Activated T-cell treated with anti-CD3 and anti-CD28 coated beads, Interleukin-2, amount 50 U/mL, for 24 hours (primary cell): Measurements from ENCODE around the gene ZDHHC8.

ENCODE experiments used
- DNase-seq: peaks from one replicate; pipeline ENCODE4 v3.0.0-alpha.2; 2020
- H3K27ac Mint-ChIP-seq: 2 replicates; pipeline ENCODE4 v1.8.0; 2020; ENCODE audit warnings: mild to moderate bottlenecking, mixed read lengths
- H3K27me3 Mint-ChIP-seq: 2 replicates; pipeline ENCODE4 v1.8.0; 2020; ENCODE audit warnings: mixed read lengths
- H3K36me3 Mint-ChIP-seq: 2 replicates; pipeline ENCODE4 v1.8.0; 2020; ENCODE audit warnings: low read depth, mixed read lengths
- H3K4me1 Mint-ChIP-seq: 2 replicates; pipeline ENCODE4 v1.8.0; 2020; ENCODE audit warnings: low read depth, mixed read lengths
- H3K4me3 Mint-ChIP-seq: 2 replicates; pipeline ENCODE4 v1.8.0; 2020; ENCODE audit warnings: mild to moderate bottlenecking, moderate library complexity, mixed read lengths
- H3K9me3 Mint-ChIP-seq: 2 replicates; pipeline ENCODE4 v1.8.0; 2020; ENCODE audit warnings: mixed read lengths

The ZDHHC8 gene

GRCh38 chr22:20127869-20128618 lies 3.6 kb upstream of the ZDHHC8 start:
- H3K9me3 Mint-ChIP-seq = no peaks in the 10 kb centered on the region
- H3K4me3 Mint-ChIP-seq = no peak overlapping the region
- no peak for DNase-seq
- peak overlapping the region; percentile 70 for H3K27ac Mint-ChIP-seq
- no peaks in the 10 kb centered on the region for H3K27me3 Mint-ChIP-seq
- peaks cover 60% of the 10 kb centered on the region for H3K36me3 Mint-ChIP-seq
- H3K4me1 Mint-ChIP-seq = peaks cover 39% of the 10 kb centered on the region

DNA sequence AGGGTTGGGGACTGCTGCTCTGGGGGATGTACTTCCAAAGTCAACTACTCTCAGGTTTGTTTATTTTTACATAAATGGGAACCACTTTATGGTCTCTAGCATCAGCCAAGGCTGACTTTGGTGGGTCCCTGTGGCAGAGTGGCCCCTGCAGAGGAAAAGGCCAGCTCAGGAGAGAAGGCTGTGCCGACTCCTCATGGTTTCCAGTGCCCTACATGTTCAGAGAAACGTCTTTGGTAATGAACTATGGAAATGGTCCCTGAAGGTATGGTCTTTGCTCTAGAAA lies 3.0 kb upstream of the ZDHHC8 start:
- Mint-ChIP-seq H3K9me3 (no peaks in the 10 kb centered on the region), H3K4me1 (peaks cover 44% of the 10 kb centered on the region), H3K4me3 (no peak overlapping the region), H3K27ac (peak overlapping the region; percentile 70), H3K27me3 (no peaks in the 10 kb centered on the region), H3K36me3 (peaks cover 57% of the 10 kb centered on the region)
- no peak for DNase-seq

- peak; percentile 73 for DNase-seq
- peaks cover 47% of the 10 kb centered on the region for H3K4me1 Mint-ChIP-seq
- H3K36me3 Mint-ChIP-seq = peaks cover 54% of the 10 kb centered on the region
- no peak overlapping the region for H3K4me3 Mint-ChIP-seq
- no peaks in the 10 kb centered on the region for H3K27me3 Mint-ChIP-seq
- peak overlapping the region; percentile 70 for H3K27ac Mint-ChIP-seq
- no peaks in the 10 kb centered on the region for H3K9me3 Mint-ChIP-seq
Observed at GRCh38 chr22:20128902-20129746, 2.5 kb upstream of the ZDHHC8 start.

- no peak overlapping the region for H3K4me3 Mint-ChIP-seq
- peak overlapping the region; percentile 70 for H3K27ac Mint-ChIP-seq
- H3K27me3 Mint-ChIP-seq = no peaks in the 10 kb centered on the region
- H3K4me1 Mint-ChIP-seq = peaks cover 52% of the 10 kb centered on the region
- H3K36me3 Mint-ChIP-seq = peaks cover 52% of the 10 kb centered on the region
- DNase-seq = no peak
- no peaks in the 10 kb centered on the region for H3K9me3 Mint-ChIP-seq
Observed at GRCh38 chr22:20129747-20130014, 1.9 kb upstream of the ZDHHC8 start.

GRCh38 chr22:20130319-20130718 lies 1.3 kb upstream of the ZDHHC8 start:
- Mint-ChIP-seq H3K4me3 (peak overlapping the region; percentile 51), H3K27ac (peak overlapping the region; percentile 67), H3K4me1 (peaks cover 55% of the 10 kb centered on the region), H3K36me3 (peaks cover 45% of the 10 kb centered on the region), H3K27me3 (no peaks in the 10 kb centered on the region), H3K9me3 (no peaks in the 10 kb centered on the region)
- DNase-seq = no peak

DNA sequence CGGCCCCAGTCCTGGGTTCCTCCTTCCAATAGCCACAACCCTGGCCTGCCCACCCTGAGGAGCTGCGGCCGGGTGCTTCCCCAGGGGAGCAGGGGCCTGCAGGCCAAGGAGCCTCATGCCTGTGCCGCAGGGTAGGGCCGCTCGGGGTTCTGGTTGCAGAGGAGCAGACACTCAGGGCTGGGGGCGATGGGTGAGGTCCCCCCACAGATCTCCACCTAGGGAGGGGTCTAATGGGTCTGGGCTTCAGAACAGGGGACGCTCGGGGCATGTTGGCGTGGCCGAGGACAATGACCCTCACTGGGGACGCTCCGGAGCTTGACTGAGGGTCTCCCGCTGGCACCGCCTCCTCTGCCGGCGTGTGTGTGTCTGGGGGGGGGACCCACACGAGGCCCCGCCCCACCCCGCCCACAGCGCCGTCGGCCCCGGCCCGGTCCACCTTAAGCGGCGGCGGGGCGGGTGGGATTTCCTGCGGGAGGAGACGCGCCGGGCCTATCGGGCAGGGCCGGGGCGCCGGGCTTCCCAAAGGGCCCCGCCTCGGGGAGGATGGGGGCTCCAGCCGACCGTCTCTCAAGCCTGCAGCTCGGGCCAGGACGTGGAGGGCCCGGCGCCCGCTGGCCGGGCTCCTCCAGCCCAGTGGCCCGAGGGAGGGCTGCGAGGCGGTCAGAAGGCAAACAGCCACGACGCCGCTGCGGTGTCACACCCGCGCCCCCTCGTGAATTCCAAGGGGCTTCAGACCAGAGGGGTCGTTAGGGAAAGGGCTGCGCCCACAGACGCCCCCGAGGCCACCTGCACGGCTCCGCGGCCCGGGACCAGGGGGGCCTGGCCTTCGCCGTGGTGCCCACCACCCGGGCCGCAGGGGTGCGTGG lies 640 bp upstream of the ZDHHC8 start:
- peak overlapping the region; percentile 55 for H3K27ac Mint-ChIP-seq
- H3K9me3 Mint-ChIP-seq = no peaks in the 10 kb centered on the region

GRCh38 chr22:20131859-20132685 lies 468 bp downstream of the ZDHHC8 start:
- peak overlapping the region; percentile 87 for H3K27ac Mint-ChIP-seq
- H3K4me3 Mint-ChIP-seq = peak overlapping the region; percentile 79
- DNase-seq = peak; percentile 60
- peaks cover 30% of the 10 kb centered on the region for H3K36me3 Mint-ChIP-seq
- H3K9me3 Mint-ChIP-seq = no peaks in the 10 kb centered on the region
- H3K4me1 Mint-ChIP-seq = peaks cover 61% of the 10 kb centered on the region
- no peaks in the 10 kb centered on the region for H3K27me3 Mint-ChIP-seq

More for the DNA sequence above, 640 bp upstream of the ZDHHC8 start:
- H3K27me3 Mint-ChIP-seq = no peaks in the 10 kb centered on the region
- peaks cover 55% of the 10 kb centered on the region for H3K4me1 Mint-ChIP-seq
- peak; percentile 88 for DNase-seq
- H3K36me3 Mint-ChIP-seq = peaks cover 39% of the 10 kb centered on the region
- peak overlapping the region; percentile 51 for H3K4me3 Mint-ChIP-seq

- Mint-ChIP-seq H3K9me3 (no peaks in the 10 kb centered on the region), H3K27me3 (no peaks in the 10 kb centered on the region), H3K4me3 (peak overlapping the region; percentile 79), H3K36me3 (peaks cover 23% of the 10 kb centered on the region), H3K4me1 (peaks cover 63% of the 10 kb centered on the region), H3K27ac (peak overlapping the region; percentile 87)
- no peak for DNase-seq
Observed at GRCh38 chr22:20132686-20133246, 1.2 kb downstream of the ZDHHC8 start.

DNA sequence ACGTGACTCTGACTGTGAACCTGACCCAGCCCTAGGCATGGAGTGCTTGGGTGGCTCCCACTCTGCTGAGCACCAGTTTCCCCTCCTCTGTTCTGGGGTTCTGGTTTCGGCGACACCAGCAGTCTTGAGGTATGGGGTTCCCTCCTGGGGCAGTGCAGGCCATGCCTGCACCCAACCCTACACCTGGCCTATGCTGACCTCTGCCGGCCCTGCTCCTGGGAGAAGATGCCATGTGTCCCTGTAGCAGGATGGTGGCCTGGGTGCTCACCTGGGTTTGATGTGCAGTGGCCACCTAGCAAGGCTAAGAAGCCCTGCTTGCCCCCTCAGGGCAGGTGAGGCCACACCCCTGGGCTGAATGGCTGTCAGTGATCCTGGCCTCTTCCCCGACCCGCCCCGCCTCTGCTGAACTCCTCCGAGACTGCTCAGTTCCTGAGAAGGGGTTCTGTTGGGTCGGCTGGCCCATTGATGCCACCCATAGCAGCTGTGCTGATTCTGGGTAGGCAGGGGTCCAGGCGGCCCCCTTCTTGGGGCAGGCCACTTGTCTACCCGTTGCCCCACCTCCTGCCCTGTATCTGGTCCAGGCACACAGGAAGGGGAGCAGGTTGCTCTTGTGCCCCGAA lies 2.4 kb downstream of the ZDHHC8 start:
- Mint-ChIP-seq H3K4me1 (peaks cover 58% of the 10 kb centered on the region), H3K27ac (peak overlapping the region; percentile 45), H3K36me3 (peaks cover 11% of the 10 kb centered on the region), H3K4me3 (peak overlapping the region; percentile 79), H3K9me3 (no peaks in the 10 kb centered on the region), H3K27me3 (no peaks in the 10 kb centered on the region)
- no peak for DNase-seq

DNA sequence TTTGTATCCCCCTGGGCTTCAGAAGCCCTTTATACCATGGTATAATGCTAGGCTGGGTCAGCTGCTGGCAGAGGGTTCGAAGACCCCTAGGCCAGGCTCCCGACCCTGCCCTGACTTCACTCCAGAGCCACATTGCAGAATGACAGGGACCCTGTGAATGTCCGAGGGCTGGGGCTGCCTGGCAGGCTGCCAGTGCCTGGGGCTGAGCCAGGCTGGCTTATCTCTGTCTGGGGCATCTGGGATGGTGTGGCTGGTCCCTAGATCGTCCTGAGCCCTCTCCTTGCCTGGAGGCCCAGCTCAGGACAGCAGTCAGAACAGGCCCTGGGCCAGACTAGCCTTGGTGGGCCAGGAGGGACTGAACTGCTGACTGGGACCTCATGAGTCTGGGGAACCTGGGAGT lies 3.7 kb downstream of the ZDHHC8 start:
- peaks cover 48% of the 10 kb centered on the region for H3K4me1 Mint-ChIP-seq
- H3K4me3 Mint-ChIP-seq = no peak overlapping the region
- peaks cover 21% of the 10 kb centered on the region for H3K36me3 Mint-ChIP-seq
- no peak for DNase-seq
- H3K27me3 Mint-ChIP-seq = no peaks in the 10 kb centered on the region
- H3K27ac Mint-ChIP-seq = no peak overlapping the region
- no peaks in the 10 kb centered on the region for H3K9me3 Mint-ChIP-seq

DNA sequence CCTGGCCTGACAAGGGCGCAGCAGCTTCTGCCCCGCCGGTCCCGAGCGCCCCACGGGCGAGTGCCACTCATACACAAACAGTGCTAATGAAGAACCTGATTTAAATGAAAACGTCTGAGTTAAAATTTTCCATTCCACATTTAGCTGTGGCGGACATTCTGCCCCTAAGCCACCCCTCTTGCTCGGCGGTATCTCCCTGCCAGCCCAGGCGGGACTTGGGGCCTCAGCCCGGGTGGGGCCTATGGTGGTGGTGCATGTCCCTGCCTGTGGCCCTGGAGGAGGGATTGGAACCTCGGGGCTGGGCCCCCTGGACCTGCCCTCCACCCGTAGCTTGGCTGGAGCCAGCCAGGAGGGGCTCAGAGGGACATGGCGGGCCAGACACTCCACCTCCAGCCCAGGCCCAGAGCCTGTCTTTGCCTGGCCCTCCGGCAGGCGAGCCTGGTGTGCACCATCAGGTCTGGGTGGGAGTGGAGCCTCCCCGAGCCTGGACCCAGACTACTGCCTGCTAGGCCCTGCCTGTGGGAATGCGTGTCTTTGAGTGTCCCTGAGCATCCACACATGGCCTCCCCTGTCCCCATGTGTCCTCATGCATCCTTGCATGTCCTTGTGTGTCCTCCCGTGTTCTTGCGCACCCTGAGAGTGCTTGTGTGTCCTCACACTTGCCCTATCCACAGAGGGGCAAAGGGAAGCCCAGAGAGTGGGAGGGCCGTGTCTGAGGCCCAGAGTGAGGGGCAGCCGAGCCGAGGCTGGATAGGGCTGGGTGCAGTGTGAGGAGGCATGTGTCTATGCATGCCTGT lies 4.4 kb downstream of the ZDHHC8 start:
- Mint-ChIP-seq H3K4me3 (no peak overlapping the region), H3K27me3 (no peaks in the 10 kb centered on the region), H3K36me3 (peaks cover 23% of the 10 kb centered on the region), H3K9me3 (no peaks in the 10 kb centered on the region), H3K4me1 (peaks cover 48% of the 10 kb centered on the region), H3K27ac (no peak overlapping the region)
- no peak for DNase-seq

GRCh38 chr22:20136603-20136873 lies 4.9 kb downstream of the ZDHHC8 start:
- Mint-ChIP-seq H3K36me3 (peaks cover 23% of the 10 kb centered on the region), H3K9me3 (no peaks in the 10 kb centered on the region), H3K27ac (no peak overlapping the region), H3K4me3 (no peak overlapping the region), H3K27me3 (no peaks in the 10 kb centered on the region), H3K4me1 (peaks cover 48% of the 10 kb centered on the region)
- DNase-seq = no peak

DNA sequence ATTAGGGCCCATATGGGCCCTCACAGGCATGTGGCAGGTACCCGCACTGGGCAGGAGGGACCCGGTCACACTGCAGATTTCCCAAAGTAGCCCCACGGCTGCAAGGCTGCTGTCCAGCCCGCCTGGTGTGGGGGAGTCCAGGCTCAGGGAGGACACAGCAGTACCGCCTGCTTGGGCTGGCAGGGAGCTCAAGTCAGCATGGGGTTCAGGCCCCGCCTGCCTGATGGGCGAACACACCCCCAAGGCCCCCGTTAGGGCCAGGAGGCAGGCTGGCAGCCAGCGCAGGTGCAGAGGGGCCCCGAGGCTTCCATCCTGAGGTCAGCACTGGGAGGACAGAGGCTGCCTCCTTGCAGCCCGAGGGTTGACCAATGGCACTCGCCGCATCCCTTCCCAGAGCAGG lies 5.5 kb downstream of the ZDHHC8 start:
- peaks cover 48% of the 10 kb centered on the region for H3K4me1 Mint-ChIP-seq
- no peak overlapping the region for H3K27ac Mint-ChIP-seq
- no peaks in the 10 kb centered on the region for H3K27me3 Mint-ChIP-seq
- H3K9me3 Mint-ChIP-seq = no peaks in the 10 kb centered on the region
- no peak overlapping the region for H3K4me3 Mint-ChIP-seq
- no peak for DNase-seq
- peaks cover 23% of the 10 kb centered on the region for H3K36me3 Mint-ChIP-seq
